Tongue (tissue), 2 donors: ENCODE results near the gene ITPKC. TPM values are rescaled to one million over a fixed set of nuclear protein-coding genes. Genes with fewer than 3 reads are reported as not detected.
A peak's percentile ranks its signal among the peaks of the same experiment; 100 is the strongest.

Source experiments
- DNase-seq: peaks from one replicate; pipeline ENCODE4 v3.0.0-alpha.2; 2015
- total RNA-seq: library from RNA; depleted of rRNA; stranded (reverse); fragments of >200 nt; gene quantifications from one replicate; pipeline ENCODE4 v1.2.3, GENCODE V29; 2014

ITPKC gene
- total RNA-seq, 1 donor from 2014 or later = 18.8 TPM

DNA sequence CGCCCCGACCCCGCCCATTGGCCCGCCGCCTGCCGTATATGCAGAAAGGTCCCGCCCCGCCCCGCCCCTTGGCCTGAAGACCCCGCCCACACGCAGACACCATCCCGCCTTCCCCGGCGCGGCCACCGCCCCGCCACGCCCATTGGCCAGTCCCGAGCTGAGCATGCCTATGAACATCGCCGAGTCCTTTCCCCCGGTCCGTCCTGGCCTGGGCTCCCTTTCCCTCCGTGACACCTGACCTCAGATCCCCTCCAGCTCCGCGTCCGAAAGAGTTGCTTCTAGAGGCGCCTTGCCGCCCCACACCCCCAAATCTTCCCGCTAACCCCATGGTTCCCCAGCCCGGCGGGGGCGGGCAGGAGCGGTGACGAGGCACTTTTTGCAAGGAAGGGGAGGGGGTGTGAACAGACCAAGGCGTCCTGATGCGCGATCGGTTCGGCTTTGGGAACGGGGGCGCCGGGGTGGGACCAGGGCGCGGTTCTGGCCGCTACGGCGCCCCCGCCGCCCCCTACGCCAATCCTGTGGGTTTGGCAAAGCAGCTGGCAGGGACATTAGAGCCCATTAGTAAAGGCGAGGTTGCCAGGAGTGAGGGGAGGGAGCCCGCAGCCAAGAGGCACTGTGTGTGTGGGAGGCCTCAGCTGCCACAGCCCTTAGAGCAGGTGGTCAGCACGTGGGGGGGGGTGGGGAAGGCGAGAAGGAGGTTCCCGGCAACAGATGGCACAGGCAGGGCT is 26.1 kb upstream of the ITPKC start:
- peak; percentile 98 for DNase-seq

DNA sequence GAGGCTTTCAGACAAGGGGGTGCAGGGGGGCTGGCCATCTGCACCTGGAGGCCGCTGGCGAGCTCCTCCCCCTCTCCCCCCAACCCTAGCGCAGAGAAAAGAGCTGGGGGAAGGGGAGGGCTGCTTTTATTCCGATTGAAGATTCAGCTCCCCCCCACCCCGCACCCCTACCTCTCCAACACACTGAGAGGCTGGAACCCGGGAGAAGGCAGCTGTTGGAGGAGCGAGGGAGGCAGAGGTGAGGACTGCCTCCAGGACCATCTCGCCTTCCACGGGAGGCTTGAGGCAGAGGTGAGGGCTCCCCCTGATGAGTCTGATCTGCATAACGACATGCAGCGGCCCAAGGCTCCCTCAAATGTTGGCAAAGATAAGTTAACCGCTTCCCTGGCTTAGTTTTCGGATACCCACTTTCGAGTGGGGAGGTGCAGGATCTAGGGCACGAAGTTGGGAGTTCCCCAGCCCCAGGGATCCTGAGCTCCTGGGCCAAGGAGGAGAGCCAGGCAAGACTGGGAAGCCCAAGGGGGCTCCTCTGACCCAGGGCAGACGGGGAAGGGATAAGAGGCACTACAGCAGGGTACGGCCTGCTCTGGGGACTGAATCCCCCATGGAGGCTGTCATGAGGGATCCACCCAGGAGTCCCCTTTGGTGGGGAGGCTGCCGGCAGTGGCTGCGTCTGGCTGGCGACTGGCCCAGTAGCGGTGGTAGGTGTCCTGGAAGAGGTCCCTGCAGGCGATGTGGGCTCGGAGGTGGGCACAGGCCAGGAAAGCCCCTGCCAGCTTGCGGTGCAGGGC is 25.3 kb upstream of the ITPKC start:
- DNase-seq = no peak

DNA sequence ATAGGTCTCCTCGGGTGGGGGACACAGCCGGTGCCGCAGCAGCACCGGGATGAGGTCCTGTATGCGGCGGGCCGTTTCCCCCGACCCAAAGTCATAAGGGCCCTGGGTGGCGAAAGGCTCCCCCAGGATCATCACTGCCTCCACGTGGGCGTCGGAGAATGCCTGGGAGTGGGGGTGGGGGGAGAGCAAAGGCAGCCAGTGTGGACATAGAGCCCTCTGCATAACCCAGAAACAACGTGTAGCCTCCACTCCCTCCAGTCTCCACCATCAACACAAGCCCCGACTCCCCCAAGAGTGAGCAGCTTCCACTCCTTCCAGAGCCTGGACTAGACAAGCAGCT is 24.7 kb upstream of the ITPKC start:
- DNase-seq = no peak

DNA sequence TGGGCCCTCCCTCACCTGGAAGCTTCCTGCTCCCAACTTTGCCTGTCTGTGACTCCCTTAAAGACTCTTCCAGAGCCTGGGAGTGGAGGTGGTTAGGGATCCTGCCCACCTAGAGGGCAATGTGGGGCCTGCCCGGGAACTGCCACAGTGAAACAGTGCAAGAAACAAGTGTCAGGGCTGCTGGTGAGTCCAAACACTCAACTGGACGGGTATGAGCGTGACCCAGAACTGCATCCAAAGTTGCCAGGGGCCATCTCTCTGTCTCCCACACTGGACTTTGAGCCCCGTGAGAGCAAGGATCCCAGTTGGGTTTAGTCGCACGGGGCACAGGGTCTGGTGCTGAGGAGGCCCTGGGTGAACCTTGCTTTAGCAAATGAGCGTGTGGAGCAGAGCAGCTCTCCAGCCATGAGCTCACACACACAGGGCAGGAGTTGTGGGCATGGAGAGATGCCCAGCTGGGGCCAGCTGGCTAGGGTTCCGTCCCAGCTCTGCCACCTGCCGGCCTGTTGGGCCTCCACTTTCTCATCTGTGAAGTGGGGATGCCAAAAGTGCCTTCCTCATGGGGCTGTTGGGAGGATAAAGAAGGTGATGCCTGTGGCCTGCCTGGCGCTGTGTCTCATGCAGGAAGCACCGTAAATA is 23.6 kb upstream of the ITPKC start:
- DNase-seq = peak; percentile 14

DNA sequence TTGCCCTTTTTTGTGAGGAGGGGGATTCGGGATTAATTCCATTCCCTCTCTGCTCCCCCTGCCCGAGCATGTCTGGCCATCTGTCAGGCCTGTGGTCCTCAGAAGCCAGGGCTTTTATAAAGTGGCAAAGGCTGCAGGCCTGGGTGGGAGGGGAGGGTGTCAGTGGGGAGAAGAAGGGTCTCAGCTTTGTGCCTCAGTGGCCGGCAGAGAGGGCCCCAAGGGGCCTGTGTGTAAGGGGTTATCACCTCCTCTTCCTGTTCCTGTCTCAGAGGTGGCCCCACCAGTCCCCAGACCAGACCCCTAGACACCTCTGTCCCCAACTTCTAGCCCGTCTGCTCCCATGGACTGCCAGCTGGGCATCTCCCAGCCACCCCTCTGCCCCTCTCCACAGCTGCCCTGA is 23.0 kb upstream of the ITPKC start:
- DNase-seq = no peak

DNA sequence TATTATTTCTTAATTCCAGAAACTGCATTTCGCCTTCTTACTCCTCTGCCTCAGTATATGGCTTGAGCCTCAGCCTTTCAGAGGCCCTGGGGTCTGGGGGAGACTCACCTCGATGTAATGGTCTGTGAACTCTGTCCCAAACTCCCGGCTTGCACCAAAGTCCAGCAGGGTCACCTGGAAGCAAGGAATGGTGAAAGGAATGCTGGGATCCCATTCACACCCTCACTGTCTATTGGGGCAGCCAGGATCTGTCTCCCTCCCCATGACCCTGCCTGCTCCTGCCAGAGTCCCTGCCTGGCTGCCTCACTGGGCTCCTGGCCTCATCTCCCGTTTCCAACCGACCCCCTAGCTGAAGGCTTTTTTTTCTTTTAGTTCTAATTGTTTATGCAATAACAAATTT is 21.0 kb upstream of the ITPKC start:
- DNase-seq = no peak

DNA sequence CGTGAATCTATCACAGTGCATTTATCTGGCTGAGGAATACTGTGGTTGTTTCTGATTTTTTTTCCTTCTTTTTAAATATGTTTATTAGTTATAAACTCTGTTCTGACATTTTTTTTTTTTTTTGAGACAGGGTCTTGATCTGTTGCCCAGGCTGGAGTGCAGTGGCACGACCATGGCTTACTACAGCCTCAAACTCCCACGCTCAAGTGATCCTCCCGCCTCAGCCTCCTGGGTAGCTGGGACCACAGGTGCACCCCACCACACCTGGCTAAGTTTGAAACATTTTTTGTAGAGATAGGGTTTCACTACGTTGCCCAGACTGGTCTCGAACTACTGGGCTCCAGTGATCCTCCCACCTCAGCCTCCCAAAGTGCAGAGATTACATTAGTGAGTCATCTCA is 19.9 kb upstream of the ITPKC start:
- DNase-seq = no peak

DNA sequence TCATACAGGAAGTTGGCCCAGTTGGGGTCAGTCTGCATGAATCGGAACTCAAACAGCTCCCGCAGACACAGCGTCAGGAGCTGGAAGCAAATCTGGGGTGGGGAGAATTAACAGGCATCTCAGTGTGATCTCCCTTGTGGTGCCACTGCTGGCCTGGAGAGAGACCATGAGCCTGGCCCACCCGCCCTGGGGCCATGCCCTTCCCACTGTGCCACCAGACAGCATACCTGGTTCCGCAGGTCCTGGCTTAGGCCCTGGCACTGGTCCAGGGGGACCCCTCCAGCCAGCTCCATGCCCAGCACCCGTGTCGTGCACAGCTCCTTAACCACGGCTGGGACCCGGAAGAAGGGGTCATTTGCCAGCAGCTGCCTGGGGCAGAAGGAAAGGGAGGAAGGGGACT is 16.8 kb upstream of the ITPKC start:
- DNase-seq = no peak

DNA sequence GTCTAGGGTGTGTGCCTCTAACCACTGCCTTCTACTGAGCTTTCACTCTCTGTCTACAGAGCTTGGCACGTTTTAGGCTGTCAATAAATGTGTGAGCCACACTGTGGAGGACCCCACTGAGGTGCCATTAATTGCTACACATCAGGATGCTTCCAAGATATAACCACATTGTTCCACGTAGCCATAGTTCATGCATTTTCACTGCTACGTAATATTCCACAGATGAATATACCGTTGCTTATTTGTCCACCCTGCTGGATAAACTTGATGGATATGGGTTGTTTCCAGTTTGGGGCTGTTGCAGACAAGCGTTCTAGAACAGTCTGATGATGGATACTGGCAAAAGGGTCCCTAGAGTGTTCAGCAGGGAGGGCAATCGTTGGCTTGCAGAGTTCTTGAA is 15.2 kb upstream of the ITPKC start:
- no peak for DNase-seq

DNA sequence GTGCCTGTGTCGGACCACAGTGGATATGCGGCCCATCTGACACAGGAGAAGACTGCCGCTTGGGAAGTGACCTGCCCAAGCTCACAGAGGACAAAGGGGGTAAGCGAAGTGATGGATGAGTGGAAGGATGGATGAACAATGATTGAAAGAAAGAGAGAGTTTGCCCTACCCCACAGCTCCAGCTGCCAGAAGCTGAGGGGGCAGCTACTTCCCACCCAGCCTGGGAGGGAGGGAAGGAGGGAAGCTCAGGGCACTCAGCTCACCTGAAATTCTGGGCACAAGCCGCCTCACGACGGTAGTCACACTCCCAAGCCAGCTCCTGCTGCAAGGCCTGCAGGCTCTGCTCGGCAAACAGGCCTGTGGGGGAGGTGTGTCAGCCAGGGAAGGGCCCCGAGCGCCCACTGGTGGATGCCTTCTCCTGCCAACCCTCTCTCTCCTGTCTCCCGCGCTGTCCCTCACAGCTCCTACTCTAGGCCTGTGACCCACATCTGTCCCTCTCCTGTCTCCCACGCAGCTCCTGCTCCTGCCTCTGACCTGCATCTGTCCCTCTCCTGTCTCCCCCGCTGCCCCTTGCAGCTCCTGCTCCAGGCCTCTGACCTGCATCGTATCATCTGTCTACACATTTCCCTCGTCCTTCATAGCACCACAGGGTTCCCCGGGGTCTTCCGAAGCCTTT is 14.4 kb upstream of the ITPKC start:
- peak; percentile 51 for DNase-seq

DNA sequence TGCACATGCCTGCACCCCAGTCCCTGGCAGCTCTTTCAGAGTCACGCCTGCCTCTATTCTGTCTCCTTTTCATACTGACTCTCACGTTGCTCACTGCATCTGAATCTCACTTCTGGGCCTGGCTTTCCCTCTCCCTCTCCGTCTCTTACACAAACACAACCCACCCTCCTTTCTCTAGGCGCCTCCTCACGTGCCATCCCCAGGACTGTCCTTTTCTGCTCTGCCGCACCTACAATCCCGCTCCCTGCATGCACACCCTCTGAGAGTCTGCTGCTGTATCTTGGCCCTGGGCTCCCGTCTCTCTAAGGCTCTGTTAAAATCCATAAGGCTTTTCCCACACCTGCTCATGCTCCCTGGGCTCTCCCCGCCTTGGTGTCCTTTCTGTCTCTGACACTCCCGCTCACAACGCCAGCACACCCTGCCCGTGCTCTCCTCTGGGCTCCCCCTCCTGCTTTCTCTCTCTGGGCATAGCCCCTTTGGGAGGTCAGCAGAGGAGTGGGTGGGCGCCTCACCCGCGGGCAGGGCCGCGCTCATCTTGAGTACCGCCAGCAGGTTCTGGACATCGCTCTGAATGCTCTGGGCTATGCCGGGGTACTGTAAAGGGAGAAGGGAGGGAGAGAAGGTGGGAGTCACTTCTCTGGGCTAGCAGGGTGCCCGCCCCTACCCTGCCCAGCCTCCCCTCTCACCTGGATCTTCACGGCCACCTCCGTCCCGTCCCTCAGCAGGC is 13.7 kb upstream of the ITPKC start:
- no peak for DNase-seq

DNA sequence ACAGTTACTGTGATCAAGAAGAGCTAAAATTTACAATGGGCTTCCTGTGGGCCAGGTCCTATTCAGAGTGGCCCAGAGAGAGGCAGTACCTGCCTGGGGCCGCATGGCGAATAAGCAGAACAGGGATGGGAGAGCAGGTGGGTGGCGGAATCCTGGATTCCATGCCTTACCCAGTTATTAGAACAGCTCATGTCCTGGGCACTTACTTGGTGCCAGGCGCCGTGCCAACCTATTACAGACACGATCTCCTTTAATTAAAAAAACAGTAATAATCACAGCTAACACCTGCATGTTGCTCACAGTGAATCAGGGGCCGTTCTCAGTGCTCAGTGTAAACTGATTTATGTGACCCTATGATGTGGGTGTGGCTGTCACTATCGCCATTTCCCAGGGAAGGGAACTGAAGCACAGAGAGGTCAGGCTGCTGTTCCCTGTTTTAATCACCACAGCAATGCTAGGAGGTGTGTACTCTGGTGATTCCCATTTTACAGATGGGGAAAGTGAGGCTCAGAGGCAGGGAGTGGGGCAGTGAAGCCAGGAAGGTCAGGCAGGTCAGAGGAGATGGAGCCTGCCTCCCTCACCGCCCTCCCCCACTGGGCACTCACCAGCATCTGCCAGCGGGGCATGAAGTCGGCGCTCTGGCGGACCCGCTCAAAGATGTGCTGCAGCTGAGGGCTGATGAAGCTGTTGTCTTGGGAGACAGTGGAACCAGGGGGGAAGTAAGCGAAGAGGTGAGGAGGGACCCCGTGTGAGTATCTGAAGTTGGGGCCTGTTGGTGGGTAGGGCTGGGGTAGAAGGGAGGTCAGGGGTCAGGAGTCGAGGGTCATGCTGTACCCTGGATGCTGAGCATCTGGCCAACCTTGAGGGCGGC is 12.2 kb upstream of the ITPKC start:
- DNase-seq = no peak

DNA sequence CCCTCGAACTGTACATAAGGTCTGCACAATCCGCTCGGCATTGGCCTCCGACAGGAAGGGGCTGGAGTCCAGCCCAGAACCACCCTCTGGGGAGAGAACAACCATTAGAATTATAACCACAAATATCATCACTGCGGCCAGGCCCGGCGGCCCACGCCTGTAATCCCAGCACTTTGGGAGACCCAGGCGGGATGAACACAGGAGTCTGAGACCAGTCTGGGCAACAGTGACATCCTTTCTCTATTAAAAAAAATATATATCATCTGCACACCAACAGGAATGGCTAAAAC is 11.6 kb upstream of the ITPKC start:
- DNase-seq = no peak

DNA sequence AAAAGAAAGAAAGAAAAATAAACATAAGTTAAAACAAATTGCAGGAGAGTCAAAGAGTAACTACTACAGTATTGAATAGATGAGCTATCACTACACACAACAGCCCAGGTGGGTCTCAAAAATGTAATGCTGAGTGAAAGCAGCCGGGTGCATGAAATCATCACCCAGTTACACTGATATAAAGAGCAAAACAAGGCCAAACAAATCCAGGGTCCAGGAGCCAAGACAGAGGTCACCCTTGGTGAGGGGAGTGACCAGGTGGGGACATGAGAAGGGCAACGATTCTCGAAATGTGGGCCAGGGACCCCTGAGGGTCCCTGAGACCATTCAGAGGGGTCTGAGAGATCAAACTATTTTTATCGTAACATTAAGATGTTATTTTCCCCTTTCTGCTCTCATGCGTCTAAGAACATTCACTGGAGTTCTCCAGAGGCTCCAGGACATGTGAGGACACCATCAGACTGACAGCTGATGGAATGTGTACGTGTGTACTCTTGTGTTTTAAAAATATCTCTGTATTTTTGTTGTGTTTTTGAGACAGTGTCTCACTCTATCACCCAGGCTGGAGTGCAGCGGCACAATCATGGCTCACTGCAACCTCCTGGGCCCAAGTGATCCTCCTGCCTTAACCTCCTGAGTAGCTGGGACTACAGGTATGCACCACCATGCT is 10.8 kb upstream of the ITPKC start:
- peak; percentile 17 for DNase-seq

DNA sequence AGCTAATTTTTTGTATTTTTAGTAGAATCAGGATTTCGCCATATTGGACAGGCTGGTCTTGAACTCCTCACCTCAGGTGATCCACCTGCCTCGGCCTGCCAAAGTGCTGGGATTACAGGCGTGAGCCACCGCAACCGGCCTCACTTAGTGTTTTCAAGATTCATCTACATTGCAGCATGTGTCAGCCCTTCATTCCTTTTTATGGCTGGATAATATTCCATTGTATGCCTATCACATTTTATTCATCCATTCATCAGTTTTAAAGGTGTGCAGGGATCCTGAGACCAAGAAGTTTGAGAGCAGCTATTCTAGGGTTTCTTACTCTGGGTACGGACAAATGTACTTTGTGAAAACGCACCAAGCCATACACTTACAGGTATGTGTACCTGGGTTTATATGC is 9.3 kb upstream of the ITPKC start:
- DNase-seq = no peak

DNA sequence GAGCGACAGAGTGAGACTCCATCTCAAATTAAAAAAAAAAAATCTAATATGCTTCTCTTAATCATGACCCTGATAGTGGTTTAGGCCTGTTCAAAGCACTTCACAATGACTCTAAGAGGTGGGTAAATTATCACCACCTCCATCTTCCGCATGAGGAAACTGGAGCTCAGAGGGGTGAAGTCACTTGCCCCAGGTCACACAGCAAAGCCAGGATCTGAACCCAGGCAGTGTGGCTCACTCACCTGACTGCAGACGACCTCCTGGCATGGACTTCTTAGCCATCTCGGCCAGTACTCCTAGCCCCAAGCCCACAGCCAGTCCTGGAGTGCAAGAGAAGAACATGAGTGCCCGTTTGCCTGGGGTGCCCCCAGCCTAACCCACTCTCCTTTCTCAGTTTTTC is 7.1 kb upstream of the ITPKC start:
- no peak for DNase-seq

DNA sequence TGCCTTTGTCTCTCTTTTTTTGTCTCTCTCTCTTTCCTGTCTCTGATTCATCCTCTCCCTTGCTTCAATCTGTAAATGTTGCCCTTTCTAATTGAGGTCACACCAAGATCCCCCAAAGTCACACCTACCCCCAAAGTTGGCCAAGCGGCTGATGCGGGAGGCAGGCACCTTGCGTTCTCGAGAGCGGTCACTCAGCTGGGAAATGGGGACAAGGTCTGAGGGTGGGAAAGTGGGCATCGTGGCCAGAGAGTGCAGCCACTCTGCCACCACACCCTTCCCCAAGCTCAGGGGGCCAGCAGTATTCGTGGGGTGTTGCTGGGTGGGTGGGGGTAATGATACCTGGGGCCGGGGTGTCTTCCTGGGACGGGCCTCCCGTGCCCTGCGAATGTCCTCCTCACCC is 3.0 kb upstream of the ITPKC start:
- DNase-seq = no peak

DNA sequence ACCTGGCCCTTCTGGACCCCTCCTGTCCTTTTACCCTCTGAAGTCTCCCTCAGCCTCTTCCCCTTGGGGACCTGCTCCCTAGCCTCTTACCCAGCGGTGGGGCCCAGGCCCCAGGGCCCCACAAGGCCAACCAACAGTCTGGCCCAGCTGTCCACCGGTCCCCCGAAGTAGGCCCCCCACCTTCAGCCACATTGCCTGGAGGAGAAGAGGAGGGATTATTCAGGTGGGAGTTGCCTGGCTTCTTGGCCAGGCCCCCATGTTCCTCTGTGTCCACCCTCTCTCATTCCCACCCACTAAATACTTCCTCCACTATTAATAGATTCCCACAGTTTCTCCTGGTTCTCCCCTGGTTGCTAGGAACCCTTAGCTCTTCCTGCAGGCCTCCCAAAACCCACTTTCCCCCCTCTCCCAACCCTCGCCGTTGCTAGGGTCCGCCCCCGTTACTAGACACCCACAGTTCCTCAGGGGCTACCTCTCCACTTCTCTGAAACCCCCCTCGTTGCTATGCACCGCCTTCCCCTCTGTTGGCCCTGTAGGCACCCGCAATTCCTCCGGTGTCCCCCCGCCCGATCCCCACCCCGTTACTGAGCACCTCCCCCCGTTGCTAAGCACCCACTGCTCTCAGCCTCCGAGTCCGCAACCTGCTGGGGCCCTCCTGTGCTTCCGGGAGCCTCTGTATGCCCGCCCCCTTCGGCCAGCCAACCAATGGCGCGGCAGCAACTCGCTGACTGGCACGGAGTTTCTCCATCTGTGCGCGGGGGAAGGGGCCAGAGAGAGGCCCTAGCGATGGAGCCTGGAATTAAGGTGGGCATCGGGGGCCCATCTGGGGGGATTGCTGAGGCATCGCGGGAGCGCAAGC is 2.2 kb upstream of the ITPKC start:
- DNase-seq = peak; percentile 98

DNA sequence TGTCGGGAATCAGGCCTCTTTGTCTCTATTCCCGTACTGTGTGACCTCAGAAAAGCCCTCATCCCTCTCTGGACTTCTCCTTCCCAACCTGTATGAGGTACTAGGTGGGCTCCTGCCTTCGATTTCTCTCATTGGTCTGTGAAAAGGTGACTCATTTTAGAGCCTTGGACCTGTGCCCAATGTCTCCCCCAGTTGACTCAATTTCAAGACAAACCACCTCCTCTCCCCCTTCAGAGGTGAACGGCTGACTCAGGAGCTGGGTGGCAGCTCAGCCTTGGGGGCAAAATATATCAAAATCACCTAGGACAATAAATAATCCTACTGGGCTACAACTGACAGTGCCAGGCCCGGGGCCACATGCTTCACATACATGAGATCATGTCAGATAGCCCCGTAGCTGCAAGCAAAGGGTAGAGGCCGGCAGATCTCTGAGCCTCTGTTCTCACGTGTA is 856 bp upstream of the ITPKC start:
- no peak for DNase-seq

DNA sequence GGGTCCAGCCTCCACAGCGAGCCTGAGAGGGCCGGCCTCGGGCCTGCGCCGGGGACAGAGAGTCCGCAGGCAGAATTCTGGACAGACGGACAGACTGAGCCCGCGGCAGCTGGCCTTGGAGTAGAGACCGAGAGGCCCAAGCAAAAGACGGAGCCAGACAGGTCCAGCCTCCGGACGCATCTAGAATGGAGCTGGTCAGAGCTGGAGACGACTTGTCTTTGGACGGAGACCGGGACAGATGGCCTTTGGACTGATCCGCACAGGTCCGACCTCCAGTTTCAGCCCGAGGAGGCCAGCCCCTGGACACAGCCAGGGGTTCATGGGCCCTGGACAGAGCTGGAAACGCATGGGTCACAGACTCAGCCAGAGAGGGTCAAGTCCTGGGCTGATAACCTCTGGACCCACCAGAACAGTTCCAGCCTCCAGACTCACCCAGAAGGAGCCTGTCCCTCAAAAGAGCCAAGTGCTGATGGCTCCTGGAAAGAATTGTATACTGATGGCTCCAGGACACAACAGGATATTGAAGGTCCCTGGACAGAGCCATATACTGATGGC is 490 bp downstream of the ITPKC start:
- no peak for DNase-seq
